Measurements from ENCODE around the gene HLA-B. TPM values are rescaled to one million over a fixed set of nuclear protein-coding genes. Genes with fewer than 3 reads are reported as not detected.

Gene HLA-B
- polyA plus RNA-seq, 3 donors: 101 to 166 (median 145) TPM

- DNase-seq (ENCODE audit: extremely low read depth in 1 of 11, low read depth in 9 of 11, low spot score in 4 of 11): no peak
Measured at GRCh38 chr6:31358302-31358701, 1.3 kb upstream of the HLA-B start.

- DNase-seq (ENCODE audit: extremely low read depth in 1 of 11, low read depth in 9 of 11, low spot score in 4 of 11): no peak
Measured at GRCh38 chr6:31357886-31358285, 907 bp upstream of the HLA-B start.

GRCh38 chr6:31356216-31356945, 598 bp downstream of the HLA-B start:
- DNase-seq (ENCODE audit: extremely low read depth in 1 of 11, low read depth in 9 of 11, low spot score in 4 of 11): peak in 1 of 11 donors; percentile 7

- no peak for DNase-seq (ENCODE audit: extremely low read depth in 1 of 11, low read depth in 9 of 11, low spot score in 4 of 11)
Measured at GRCh38 chr6:31355583-31355948, 1.4 kb downstream of the HLA-B start.

- DNase-seq (ENCODE audit: extremely low read depth in 1 of 11, low read depth in 9 of 11, low spot score in 4 of 11): no peak
Measured at GRCh38 chr6:31354864-31355582, 2.0 kb downstream of the HLA-B start.

GRCh38 chr6:31354158-31354863, 2.7 kb downstream of the HLA-B start:
- DNase-seq (ENCODE audit: extremely low read depth in 1 of 11, low read depth in 9 of 11, low spot score in 4 of 11): no peak

GRCh38 chr6:31353384-31353945, 3.5 kb downstream of the HLA-B start:
- DNase-seq (ENCODE audit: extremely low read depth in 1 of 11, low read depth in 9 of 11, low spot score in 4 of 11): no peak

- no peak for DNase-seq (ENCODE audit: extremely low read depth in 1 of 11, low read depth in 9 of 11, low spot score in 4 of 11)
Measured at GRCh38 chr6:31352683-31353383, 4.1 kb downstream of the HLA-B start.

- DNase-seq (ENCODE audit: extremely low read depth in 1 of 11, low read depth in 9 of 11, low spot score in 4 of 11): no peak
Measured at GRCh38 chr6:31352310-31352682, 4.7 kb downstream of the HLA-B start.

- DNase-seq (ENCODE audit: extremely low read depth in 1 of 11, low read depth in 9 of 11, low spot score in 4 of 11): no peak
Measured at GRCh38 chr6:31351401-31352309, 5.3 kb downstream of the HLA-B start.

GRCh38 chr6:31351033-31351380, 6.0 kb downstream of the HLA-B start:
- DNase-seq (ENCODE audit: extremely low read depth in 1 of 11, low read depth in 9 of 11, low spot score in 4 of 11): no peak

GRCh38 chr6:31350196-31351032, 6.6 kb downstream of the HLA-B start:
- no peak for DNase-seq (ENCODE audit: extremely low read depth in 1 of 11, low read depth in 9 of 11, low spot score in 4 of 11)

GRCh38 chr6:31349301-31349700, 7.7 kb downstream of the HLA-B start:
- no peak for DNase-seq (ENCODE audit: extremely low read depth in 1 of 11, low read depth in 9 of 11, low spot score in 4 of 11)

- no peak for DNase-seq (ENCODE audit: extremely low read depth in 1 of 11, low read depth in 9 of 11, low spot score in 4 of 11)
Measured at GRCh38 chr6:31345026-31345730, 11.8 kb downstream of the HLA-B start.

- DNase-seq (ENCODE audit: extremely low read depth in 1 of 11, low read depth in 9 of 11, low spot score in 4 of 11): no peak
Measured at GRCh38 chr6:31340228-31340627, 16.8 kb downstream of the HLA-B start.

- no peak for DNase-seq (ENCODE audit: extremely low read depth in 1 of 11, low read depth in 9 of 11, low spot score in 4 of 11)
Measured at GRCh38 chr6:31339210-31339609, 17.8 kb downstream of the HLA-B start.

GRCh38 chr6:31336896-31337496, 20.0 kb downstream of the HLA-B start:
- no peak for DNase-seq (ENCODE audit: extremely low read depth in 1 of 11, low read depth in 9 of 11, low spot score in 4 of 11)

Measured in renal cortex interstitium (tissue), 11 donors.